ENCODE results near the gene GREB1.

GREB1 gene

DNA sequence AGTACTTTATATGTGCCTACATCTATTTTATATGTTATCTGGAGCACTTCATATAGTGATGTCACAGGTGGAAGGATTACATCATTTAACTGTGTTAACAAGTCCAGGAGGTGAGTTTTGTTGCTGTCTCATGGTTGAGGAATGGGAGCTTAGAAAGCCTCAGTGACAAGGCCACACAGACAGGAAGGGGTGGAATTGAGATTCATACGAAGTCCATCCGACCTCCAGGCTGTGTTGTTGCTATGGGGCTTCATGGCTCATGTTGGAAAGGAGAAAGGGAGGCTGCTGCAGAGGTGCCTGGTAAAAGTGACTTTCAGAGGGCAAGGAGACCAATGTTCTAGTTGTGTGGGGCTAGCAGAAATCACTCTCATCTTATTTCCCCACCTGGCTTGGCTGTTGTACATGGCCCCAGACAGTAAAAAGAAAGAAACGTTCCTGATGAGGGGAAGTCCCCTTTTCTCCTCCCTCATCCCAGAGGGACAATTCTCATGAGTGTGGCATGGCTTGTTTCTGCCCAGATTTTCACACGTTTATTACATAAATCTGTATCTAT lies 31.0 kb upstream of the GREB1 start:
- peak; percentile 26 for DNase-seq (ENCODE audit: low read depth)
- H3K4me3 ChIP-seq (ENCODE audit: low read length): no peak overlapping the region
- TF ChIP-seq, protein P1, sequence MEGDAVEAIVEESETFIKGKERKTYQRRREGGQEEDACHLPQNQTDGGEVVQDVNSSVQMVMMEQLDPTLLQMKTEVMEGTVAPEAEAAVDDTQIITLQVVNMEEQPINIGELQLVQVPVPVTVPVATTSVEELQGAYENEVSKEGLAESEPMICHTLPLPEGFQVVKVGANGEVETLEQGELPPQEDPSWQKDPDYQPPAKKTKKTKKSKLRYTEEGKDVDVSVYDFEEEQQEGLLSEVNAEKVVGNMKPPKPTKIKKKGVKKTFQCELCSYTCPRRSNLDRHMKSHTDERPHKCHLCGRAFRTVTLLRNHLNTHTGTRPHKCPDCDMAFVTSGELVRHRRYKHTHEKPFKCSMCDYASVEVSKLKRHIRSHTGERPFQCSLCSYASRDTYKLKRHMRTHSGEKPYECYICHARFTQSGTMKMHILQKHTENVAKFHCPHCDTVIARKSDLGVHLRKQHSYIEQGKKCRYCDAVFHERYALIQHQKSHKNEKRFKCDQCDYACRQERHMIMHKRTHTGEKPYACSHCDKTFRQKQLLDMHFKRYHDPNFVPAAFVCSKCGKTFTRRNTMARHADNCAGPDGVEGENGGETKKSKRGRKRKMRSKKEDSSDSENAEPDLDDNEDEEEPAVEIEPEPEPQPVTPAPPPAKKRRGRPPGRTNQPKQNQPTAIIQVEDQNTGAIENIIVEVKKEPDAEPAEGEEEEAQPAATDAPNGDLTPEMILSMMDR (IDR thresholded peaks at IDR 0.05; ENCODE audit: insufficient read depth, low read depth, low read length, missing control alignments): no peak

DNA sequence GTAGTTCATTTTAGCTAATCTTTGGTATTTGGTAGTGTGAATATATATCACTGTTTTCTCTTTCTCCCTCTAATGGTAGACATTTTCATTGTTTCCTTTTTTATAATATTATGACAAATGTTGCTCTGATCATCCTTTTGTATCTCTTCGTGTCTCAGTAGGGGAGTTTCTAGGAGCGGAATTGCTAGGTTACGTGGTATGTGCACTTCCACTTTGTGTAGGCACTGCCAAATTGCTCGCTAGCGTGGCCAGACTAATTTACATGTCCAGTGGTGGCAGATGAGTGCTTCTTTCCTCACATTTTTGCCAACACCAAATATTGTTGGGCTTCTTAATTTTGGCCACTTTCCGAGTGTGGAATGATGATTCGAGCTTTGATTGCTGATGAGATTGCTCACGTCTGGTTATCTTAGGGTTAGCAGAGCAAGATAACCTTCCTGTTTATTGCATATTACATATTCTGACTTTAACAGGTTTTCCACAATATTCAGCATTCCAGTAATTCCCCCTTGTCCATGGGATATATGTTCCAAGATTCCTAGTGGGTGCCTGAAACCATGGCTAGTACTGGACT lies 30.4 kb upstream of the GREB1 start:
- DNase-seq (ENCODE audit: low read depth): no peak
- no peak overlapping the region for H3K4me3 ChIP-seq (ENCODE audit: low read length)
- TF ChIP-seq, protein P1 (IDR thresholded peaks at IDR 0.05; ENCODE audit: insufficient read depth, low read depth, low read length, missing control alignments): no peak

DNA sequence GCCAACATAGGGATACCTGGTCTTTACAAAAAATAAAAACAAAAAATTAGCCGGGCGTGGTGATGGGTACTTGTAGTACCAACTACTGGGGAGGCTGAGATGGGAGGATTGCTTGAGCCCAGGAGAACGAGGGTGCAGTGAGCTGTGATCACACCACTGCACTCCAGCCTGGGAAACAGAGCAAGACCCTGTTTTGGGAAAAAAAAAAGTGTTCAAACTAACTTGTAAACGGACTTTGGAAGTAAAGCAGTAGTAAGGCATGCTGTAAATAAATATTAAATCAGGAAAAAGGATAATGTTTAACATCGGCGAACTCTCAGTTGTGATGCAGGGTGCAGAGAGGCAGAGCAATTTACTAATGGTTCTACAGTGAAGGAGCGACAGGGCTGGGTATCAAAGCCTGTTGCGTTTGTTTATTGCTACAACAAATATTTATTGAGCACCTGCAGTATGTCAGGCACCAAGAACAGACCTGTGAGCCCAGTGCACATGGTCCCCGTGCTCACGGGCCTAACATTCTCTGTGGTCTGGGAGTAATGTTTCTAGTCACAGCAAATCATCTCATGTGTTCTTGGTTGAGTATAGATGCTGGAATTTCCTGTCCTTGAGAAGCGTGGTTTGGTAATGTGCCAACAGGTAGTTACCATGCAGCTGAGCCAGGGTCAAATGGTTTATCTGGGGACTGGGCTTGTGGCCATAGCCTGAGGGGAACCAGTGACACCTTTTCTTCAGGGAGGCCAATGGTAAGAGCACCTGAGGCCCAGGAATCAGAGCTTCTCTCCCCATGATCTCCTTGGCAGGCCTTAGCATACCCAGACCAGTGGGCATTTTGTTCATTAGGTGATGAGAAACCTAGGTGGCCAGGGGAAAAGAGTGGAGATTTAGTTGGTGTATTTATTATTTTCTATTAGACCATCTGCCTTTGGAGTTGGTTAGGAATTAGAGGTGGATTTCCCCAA lies 27.9 kb upstream of the GREB1 start:
- DNase-seq (ENCODE audit: low read depth): peak; percentile 67

DNA sequence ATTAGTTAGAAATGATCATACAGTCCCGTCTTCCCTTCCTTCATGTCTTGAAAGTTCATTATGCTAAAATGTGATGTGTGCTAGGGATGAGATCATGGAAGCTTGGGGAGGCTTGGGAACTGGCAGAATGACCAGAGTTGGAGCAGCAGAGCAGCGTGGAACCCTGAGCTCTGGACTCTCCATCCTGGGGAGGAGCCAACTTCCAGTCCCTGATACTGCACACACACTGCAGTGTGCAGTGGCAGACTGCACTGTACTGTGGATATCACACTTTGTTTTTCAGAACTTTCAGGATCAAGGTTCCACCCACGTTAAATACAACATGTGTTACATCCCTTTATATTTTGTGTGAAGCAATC lies 27.3 kb upstream of the GREB1 start:
- no peak overlapping the region for H3K4me3 ChIP-seq (ENCODE audit: low read length)
- no peak for DNase-seq (ENCODE audit: low read depth)
- TF ChIP-seq, protein P1 (IDR thresholded peaks at IDR 0.05; ENCODE audit: insufficient read depth, low read depth, low read length, missing control alignments): no peak

More for the DNA sequence above, 27.9 kb upstream of the GREB1 start:
- no peak overlapping the region for H3K4me3 ChIP-seq (ENCODE audit: low read length)
- TF ChIP-seq, protein P1 (IDR thresholded peaks at IDR 0.05; ENCODE audit: insufficient read depth, low read depth, low read length, missing control alignments): no peak

DNA sequence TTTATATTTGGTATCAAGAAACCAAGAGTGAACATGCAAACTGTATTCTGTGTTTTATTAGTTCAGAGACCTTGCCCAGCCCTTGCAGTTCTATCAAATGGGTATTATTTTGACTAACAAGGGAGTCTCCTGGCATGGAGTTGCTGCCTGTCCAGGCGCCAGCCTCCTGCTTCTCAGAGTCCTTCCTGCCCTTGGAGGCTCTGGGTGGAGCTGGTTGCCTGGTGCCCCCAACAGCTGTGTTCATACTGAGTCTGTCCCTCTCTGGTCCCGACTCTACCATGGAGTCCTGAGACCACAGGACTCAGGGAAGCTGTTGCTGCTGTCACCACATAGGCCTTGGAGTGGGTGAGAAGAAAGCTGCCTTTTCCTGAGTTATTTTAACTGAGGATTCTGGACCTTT lies 26.3 kb upstream of the GREB1 start:
- TF ChIP-seq, protein P1 (IDR thresholded peaks at IDR 0.05; ENCODE audit: insufficient read depth, low read depth, low read length, missing control alignments): no peak
- no peak for DNase-seq (ENCODE audit: low read depth)
- H3K4me3 ChIP-seq (ENCODE audit: low read length): no peak overlapping the region

DNA sequence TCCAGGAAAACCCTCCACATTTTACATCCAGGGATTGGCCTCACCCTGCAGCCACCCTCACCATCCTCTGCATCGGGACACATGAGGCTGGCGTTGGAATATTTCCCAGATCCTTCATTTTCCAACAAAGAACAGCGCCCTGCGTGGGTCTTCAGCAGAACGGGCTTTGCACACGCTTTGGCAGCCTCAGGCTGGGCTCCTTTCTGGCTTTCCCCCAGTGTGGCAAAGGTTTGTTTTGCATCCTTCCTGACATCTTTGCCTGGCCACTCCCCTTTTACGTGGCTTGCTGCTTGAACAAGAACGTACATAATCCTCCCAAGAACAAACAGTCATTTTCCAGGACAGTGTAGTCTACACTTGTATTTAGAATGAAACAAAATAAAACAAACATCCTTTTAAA lies 25.6 kb upstream of the GREB1 start:
- no peak overlapping the region for H3K4me3 ChIP-seq (ENCODE audit: low read length)
- DNase-seq (ENCODE audit: low read depth): no peak
- TF ChIP-seq, protein P1 (IDR thresholded peaks at IDR 0.05; ENCODE audit: insufficient read depth, low read depth, low read length, missing control alignments): no peak
